IPS DF 4.7 (cell line): ENCODE results near the gene MT1M.

Experiments used
- DNase-seq: peaks from one replicate; pipeline ENCODE4 v3.0.0-alpha.2; 2013; ENCODE audit warnings: low spot score; ENCODE audit errors: extremely low read depth

The MT1M gene

DNA sequence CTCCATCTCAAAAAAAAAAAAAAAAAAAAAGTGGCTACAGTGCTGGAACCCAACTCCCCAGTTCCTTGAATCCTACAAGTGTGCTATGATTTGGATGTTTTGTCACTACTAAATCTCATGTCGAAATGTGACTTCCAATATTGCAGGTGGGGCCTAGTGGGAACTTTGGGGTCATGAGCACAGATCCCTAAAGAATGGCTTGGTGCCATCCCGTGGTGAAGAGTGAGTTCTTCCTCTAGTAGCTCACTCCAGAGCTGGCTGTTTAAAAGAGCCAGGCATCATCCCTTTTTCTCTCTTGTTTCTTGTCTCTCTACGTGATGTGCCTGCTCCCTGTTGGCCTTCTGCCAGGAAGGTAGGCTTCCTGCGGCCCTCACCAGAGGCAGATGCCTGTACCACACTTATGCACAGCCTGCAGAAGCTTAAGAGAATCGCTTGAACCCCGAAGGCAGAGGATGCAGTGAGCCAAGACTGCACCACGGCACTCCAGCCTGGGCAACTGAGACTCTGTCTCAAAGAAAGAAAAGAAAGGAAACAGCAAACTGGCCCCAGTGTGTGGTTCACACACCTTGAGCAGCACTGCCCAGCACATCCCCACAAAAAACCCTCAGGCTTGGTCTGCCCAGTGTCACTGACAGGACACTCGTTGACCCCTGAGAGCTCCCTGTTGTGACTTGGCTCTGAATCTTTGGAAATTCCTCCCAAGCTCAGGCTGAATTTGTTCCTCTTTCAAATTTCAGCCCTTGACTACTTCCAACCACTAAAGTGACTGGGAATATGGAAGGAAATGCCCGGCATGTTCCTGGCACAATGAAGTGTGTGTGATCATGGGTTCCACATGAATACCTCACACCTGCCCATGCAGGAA, 3.7 kb upstream of the MT1M start:
- DNase-seq: no peak

DNA sequence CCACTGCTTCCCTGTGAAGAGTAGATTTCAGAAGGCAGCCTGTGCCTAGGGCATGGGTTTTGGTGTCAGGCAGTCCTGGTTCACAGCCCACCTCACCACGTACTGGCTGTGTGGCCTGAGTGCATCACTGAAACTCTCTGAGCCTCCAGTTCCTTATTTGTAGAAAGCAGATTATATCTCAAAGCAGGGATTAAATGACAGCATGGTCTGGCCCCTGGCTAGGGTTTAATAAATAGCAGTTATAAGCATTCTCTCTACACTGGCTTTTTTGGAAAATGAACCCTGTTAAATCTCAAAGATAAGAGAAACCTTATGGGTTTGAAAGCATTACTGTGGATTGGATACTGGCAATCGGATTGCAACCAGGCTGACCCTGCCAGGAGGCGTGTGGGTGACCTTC, 2.9 kb upstream of the MT1M start:
- no peak for DNase-seq

DNA sequence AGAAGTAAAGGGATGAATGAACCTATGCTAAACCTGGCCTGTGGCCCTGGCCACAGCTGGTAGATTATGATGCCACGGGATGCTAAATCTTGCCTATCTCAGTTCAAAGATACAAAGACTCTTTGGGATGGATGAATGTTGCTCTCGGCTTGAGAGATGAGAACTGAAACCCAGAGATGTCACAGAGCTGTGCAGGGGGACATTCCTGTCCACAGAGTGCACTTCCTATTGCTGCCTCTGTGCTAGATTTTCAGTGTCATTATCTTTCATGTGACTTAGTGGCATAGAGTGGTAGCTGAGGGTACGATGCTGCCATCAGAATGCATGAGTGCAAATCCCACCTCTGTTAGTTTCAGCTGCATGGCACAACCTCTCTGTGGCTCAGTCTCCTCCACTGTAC, 2.3 kb upstream of the MT1M start:
- no peak for DNase-seq

DNA sequence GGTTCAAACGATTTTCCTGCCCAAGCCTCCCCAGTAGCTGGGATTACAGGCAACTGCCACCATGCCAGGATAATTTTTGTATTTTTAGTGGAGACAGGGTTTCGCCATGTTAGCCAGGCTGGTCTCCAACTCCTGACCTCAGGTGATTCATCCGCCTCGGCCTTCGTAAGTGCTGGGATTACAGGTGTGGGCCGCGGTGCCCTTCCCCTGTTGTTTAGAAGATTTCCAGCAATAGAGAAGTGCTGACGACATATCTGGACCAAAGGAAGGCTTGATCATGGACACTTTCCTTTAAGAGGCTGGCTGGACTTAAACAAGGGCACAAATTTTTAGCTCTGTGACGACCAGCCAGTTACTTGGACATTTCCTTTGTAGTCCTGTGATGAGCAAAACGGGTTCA, 1.3 kb upstream of the MT1M start:
- no peak for DNase-seq

DNA sequence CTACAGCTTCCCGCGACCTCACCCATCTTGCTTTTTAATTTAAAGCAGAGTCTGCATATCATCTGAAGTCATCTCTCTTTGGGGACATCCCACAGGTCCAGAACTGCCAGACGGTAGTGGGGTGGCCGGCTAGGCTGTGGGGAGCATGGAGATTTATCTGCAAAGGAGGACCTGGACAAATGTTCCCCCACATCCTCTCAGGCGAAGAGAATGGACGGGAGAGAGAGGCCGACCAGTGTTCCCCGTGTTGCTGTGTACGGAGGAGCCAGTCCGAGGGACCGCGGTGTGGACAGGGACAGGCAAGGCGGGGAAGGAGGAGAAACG, 665 bp upstream of the MT1M start:
- no peak for DNase-seq

DNA sequence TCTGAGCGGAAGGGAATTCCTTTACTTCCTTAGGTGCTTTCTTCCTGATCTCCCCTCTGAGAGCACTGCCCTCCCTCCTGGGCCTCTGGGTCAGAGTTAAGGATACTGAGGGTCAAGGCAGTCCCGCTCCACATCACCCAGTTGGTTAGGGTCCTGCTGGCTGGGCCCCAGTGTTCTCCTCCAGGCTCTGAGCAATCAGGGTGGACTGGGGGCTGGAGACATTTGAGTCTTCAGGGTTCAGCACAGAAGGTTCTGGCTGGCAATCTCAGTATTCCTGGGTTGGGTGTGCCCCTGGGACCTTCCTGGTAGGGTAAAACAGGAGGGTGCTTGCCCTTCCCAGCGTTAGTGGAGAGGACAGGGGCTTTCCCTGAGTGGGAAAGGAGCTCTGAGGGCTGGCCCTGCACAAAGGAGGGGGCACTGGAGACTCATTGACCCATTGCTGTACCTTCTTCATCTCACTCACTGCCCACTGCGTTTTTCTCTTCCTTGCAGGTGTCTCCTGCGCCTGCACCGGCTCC, 448 bp downstream of the MT1M start:
- no peak for DNase-seq

DNA sequence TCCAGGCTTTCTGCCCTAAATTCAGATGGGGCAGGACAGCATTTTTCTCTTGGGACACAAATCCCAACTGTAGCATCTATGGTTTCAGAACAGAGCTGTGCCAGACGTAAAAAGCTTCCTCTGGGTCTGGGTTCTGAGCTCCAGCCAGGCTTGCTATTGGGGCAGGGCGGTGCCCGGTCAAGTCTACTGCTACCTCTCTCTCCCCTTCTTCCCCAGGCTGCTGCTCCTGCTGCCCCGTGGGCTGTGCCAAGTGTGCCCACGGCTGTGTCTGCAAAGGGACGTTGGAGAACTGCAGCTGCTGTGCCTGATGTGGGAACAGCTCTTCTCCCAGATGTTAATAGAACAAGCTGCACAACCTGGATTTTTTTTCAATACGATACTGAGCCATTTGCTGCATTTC, 1.1 kb downstream of the MT1M start:
- DNase-seq: no peak

DNA sequence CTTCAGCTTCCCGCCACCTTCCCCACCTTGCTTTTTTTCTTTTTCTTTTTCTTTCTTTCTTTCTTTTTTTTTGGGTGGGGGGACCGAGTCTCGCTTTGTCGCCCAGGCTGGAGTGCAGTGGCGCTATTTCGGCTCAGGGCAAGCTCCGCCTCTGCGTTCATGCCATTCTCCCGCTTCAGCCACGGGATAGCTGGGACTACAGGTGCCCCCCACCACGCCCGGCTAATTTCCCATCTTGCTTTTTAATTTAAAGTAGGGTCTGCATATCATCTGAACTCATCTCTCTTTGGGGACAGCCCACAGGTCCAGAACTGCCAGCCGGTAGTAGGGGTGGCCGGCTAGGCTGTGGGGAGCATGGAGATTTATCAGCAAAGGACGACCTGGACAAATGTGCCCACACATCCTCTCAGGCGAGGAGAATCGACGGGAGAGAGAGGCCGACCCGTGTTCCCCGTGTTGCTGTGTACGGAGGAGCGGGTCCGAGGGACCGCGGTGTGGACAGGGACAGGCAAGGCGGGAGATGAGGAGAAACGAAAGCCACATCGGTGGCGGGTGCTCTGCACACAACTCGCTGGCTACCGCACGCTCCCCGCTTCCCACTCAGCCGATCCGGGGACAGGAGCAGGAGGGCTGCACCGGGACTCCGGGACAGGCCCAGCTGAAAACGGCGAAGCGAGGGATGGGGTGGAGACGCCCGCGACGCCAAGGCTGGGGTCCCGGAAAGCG, 2.4 kb downstream of the MT1M start:
- no peak for DNase-seq

DNA sequence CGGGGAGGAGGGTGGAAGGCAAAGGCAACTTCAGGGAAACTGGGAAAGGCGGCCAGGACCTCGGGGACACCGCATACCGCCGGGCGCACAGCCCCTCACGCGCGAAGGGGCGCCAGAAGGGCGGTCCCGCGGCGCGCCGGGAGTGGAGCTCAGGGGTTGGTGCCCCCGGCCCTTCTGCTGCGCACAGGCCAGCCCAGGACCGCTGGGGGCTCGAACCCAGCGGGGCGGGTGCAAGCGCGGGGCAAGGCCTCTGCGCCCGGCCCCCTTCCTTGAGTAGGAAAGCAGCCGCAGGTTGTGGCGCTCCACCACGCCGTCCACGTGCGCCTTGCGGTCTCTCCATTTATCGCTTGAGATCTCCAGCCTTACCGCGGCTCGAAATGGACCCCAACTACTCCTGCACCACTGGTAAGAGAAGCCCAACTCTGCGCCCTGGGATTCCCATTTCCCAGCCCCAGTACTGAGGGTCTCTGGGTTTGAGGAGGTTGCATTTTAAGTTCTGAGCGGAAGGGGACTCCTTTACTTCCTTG, 3.0 kb downstream of the MT1M start:
- no peak for DNase-seq

DNA sequence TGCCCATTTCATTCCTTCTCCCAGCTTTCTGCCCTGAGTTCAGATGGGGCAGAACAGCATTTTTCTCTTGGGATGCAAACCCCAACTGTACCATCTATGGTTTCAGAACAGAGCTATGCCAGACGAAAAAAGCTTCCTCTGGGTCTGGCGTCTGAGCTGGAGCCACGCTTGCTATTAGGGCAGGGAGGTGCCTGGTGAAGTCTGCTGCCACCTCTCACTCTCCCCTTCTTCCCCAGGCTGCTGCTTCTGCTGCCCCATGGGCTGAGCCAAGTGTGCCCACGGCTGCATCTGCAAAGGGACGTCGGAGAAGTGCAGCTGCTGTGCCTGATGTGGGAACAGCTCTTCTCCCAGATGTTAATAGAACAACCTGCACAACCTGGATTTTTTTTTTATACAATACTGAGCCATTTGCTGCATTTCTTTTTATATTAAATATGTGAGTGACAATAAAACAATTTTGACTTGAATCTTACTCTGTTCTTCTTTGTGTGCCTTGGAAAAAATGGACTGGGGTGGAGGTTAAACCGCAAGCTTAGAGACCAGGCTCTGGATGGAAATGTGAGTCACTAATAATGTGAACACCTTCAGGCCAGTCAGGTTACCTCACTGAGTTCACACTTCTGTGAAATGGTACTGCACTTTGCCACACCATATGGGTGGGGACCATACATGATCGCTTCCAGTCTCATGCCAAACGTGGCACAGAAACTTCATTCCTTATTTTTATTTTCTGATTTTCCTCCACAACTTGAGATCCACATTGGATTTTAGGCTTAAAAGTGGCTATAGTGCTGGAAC, 4.4 kb downstream of the MT1M start:
- no peak for DNase-seq

DNA sequence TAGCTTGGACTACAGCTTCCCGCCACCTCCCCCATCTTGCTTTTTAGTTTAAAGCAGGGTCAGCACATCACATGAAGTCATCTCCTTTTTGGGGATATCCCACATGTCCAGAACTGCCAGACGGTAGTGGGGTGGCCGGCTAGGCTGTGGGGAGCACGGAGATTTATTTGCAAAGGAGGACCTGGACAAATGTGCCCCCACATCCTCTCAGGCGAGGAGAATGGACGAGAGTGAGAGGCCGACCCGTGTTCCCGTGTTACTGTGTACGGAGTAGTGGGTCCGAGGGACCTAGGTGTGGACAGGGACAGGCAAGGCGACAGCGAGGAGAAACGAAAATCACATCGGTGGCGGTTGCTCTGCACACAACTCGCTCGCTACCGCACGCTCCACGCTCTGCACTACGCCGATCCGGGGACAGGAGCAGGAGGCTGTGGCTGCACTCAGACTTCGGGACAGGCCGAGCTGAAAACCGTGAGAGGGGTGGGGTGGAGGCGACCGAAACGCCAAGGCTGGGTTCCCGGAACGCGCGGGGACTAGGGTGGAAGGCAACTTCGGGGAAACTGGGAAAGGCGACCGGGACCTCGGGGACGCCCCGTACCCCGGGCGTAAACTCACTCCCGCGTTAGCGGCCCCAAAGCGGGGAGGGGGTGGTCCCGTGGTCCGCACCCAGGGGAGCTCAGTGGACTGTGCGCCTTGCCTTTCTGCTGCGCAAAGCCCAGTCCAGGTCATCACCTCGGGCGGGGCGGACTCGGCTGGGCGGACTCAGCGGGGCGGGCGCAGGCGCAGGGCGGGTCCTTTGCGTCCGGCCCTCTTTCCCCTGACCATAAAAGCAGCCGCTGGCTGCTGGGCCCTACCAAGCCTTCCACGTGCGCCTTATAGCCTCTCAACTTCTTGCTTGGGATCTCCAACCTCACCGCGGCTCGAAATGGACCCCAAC, 5.6 kb downstream of the MT1M start, which contains the start of gene MT1A:
MT1A (plus strand) TSS at position 853 of the 937 bp plus-strand sequence; CDS start at position 926, 73 bp downstream.
- DNase-seq: no peak

DNA sequence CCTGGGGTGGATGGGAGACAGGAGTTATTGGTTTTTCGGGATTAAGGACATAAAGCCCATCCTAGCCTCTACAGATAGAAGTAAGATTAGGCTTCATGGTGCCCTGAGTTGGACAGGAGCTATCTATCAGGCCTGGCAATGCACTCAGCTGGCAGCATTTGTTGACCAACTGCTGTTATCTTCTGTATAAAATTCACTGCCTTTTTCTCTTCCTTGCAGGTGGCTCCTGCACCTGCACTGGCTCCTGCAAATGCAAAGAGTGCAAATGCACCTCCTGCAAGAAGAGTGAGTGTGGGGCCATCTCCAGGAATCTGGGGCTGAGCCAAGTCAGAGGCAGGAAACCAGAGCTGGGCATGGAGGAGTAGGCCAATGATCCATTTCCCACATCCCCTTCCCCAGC, 6.6 kb downstream of the MT1M start:
- DNase-seq: no peak

DNA sequence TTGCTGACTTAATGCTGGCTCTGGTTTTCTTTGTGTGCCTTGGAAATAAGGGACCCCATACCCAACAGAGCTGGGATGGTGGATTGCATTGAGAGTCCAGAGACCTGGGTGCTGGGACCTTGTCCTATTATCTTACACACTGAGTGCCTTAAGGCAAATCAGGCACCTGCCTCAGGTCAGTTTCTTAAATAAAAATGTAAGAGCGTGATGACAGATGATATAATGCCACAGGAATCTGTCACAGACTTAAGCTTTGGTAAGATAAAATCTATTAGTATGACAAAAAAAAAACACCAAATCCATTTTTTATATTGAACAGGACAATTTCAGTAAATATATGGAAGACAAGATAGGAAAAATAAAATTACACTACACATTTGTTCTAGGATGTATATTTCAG, 7.6 kb downstream of the MT1M start:
- no peak for DNase-seq

DNA sequence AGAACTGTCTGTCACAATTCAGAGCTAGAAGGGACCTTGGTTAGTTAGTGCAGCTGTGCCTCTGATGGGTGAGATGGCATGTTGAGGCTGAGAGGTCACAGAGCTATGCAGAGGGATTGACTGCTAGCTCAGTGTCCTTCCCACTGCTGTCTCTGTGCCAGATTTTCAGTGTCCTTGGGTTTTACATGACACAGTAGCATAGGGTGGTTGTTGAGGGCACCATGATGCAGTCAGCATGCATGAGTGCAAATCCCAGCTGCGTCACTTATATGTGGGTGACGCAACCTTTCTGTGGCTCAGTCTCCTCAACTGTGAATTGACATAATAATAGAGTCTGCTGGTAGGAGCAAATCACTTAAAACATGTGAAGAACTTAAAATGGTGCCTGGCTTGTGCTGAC, 8.7 kb downstream of the MT1M start:
- no peak for DNase-seq

DNA sequence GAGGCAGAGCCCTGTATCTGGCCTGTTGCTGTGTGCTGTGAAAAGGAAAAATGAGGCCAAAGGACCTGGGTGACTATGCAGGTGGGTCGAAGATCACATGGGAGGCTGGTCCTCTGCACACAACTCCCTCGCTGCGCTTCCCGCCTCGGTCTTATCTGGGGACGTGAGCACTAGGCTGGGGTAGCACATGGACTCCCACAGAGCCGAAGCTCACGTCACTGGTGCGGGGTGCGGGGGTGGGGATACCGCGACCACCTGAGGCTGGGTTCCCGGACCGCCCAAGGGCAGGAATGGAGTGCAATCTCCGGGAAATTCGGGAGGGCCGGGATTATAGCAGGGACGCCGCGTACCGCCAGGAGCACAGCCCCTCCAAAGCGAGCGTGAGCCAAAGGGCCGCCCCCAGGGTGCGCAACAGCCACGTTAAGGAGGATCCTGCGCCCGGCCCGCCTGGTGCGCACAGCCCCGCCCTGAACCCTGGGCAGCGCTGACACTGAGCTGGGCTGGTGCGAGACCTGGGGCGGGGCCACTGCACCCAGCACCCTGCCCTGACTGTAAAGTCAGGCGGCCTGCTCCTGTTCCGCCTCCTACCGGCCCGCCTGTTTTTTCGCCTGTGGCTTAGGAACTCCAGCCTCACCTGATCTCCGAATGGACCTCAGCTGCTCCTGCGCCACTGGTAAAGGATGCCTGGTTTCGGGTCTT, 10.8 kb downstream of the MT1M start:
- DNase-seq: no peak

DNA sequence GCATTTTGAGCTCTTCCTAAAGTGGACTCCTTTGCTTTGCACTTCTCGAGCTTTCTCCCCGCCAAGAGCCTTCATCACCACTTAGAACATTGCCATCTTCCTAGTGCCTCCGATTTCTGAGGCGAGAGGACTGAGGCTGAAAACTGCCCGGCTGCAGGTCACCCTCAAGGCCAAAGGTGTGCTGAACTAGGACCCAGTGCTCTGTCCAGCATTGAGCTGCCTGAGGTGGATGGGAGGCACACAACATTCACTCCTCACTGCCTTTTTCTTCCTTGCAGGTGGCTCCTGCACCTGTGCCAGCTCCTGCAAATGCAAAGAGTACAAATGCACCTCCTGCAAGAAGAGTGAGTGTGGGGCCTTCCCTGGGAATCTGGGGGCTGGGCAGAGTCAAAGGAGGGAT, 11.4 kb downstream of the MT1M start:
- DNase-seq: no peak

DNA sequence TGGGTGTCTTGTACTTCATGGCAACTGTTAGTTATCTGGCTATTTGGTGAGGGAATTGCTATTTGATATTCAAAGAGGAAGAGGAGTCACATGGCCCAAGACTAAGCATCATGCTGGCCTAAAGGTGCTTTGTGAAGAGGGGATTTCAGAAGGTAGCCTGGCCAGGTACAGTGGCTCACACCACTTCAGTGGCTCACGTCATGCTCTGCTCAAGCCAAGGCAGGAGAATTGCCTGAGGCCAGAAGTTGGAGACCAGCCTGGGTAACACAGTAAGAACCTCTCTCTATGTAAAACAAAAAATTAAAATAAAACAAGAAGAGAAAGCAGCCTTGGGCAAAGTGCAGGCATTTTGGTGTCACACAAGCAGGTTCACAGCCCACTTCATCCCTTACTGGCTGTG, 12.9 kb downstream of the MT1M start:
- DNase-seq: no peak

DNA sequence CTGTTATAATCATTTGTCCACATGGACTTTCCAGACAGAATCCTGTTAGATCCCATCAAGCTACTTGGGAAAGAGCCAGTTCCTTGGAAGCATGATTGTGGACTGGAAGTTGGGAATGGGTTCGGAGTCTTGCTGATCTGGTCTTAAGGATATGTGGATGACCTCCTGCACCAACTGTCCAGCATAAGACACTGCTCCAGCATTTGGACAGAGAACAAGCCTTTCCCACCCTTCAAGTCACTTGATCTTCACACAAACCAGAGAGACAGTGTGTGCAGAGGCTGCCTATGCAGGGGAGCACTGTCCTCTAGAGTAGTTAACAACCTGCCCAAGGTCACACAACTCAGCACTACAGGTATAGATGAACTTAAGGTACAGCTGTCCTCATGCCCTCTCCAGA, 13.4 kb downstream of the MT1M start:
- DNase-seq: no peak

DNA sequence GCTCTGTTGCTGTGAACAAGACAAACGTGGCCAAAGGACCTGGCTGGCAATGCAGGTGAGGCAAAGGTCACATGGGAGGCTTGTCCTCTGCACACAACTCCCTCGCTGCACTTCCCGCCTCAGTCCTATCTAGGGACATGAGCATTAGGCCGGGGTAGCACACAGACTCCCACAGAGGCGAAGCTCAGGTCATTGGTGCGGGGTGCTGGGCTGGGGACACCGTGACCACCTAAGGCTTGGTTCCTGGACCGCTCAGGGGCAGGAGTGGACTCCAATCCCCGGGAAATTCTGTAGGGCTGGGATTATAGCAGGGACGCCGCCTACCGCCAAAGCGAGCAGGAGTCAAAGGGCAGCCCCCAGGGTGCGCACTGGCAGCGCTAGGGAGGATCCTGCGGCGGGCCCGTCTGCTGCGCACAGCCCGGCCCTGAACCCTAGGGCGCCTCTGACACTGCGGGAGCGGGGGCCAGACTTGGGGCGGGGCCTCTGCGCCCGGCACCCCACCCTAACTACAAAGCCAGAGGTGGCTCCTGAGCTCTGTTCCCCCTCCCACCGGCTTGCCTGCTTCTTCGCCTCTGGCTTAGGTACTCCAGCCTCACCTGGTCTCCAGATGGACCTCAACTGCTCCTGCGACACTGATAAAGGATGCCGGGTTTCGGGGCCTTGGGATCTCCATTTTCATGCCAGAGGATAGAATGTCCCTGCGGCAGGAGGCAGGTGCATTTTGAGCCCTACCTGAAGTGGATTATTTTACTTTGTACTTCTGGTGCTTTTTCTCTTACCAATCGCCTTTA, 15.4 kb downstream of the MT1M start:
- DNase-seq: no peak
